ENCODE results near the gene TMEFF2.

DNA sequence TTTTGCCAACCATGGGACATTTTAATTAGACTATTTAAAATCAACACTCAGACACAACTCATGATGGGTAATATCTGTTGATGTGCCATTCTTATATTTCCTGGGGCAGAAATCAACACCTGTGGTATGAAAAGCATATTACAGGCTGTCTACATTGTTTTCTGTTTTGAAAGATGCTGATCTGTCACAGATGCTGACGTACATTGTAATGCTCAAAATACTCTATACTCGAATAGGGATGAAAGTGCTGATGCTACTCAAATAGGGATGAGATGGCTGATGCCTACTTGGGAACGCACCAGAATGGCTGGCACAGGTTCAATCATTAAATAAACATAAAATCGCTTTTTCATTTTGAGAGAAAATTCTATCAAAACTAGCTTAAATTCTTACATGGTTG lies 41.2 kb downstream of the TMEFF2 start:
- TF ChIP-seq, protein P1, sequence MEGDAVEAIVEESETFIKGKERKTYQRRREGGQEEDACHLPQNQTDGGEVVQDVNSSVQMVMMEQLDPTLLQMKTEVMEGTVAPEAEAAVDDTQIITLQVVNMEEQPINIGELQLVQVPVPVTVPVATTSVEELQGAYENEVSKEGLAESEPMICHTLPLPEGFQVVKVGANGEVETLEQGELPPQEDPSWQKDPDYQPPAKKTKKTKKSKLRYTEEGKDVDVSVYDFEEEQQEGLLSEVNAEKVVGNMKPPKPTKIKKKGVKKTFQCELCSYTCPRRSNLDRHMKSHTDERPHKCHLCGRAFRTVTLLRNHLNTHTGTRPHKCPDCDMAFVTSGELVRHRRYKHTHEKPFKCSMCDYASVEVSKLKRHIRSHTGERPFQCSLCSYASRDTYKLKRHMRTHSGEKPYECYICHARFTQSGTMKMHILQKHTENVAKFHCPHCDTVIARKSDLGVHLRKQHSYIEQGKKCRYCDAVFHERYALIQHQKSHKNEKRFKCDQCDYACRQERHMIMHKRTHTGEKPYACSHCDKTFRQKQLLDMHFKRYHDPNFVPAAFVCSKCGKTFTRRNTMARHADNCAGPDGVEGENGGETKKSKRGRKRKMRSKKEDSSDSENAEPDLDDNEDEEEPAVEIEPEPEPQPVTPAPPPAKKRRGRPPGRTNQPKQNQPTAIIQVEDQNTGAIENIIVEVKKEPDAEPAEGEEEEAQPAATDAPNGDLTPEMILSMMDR (conservative IDR thresholded peaks at IDR 0.05; ENCODE audit: low read length) = no peak
- no peak for TF ChIP-seq EZH2phosphoT487 (IDR thresholded peaks at IDR 0.05; ENCODE audit: borderline replicate concordance)

All from Loucy (cell line).